HL-60/S4 treated with phorbol 12-myristate 13-acetate at 8.2 ng/mL for 4 days and 3 days (cell line): ENCODE measurements around the gene PTPRN2.
"Not testable (repeated sequence)": the region's sequence is repeated elsewhere in the genome, so short reads cannot be mapped to it uniquely, and the experiment has no call there.

ENCODE experiments used
- in situ Hi-C: fragments of 300-500 bp; cut with MboI; formaldehyde crosslinking; loops from 2 replicates; pipeline ENCODE4 v1.15.0; 2022; ENCODE audit warnings: low sequenced_read_pairs

Gene PTPRN2

GRCh38 chr7:158587162-158588084 lies at the start of gene PTPRN2:
Gene PTPRN2 (minus strand): TSS chr7:158587823.
- in situ Hi-C loops = no loop called here

DNA sequence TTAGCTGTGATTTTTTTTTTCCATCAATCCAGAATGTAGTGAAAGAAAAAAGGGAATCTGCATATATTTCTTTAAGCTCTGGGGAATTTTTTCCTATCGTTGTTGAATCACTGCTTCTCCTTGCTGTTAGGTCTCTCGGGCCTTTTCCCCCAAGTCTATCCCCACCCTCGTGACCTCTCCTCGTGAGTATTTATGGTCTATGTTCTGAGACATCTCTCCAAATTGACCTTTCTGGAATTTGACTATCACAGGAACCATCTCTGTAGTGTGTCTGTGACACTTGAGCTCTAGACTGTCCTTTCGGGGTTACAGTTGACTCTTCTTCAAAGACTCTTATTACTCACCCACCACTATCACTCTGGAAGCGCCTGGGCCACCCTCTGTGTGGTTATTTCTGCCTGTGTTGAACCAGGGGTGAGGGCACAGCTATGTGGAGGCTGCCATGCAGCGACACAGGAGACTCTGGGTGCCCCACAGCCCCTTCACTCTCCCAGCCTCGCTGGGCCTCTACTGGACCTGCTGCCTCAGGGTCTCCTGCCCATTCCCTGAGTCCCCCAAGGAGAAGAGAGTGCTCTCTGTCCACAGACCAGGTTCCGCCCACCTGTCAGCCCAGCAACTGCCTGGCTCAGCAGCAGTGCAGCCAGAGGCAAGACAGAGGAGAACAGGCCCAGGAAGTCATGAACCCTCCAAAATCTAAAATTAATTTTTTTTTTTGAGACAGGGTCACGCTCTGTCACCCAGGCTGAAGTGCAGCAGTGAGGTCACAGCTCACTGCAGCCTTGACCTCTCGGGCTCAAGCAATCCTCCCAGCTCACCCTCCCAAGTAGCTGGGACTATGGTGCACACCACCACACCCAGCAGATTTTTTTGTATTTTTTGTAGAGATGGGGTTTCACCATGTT lies 45.7 kb upstream of the PTPRN2 start:
- in situ Hi-C loops = no loop called here

GRCh38 chr7:158631574-158632195 lies 44.1 kb upstream of the PTPRN2 start:
- in situ Hi-C loops = no loop called here

GRCh38 chr7:158626289-158626688 lies 38.7 kb upstream of the PTPRN2 start:
- in situ Hi-C loops = not testable (repeated sequence)

- in situ Hi-C loops = no loop called here
These were observed 35.6 kb upstream of the PTPRN2 start for GRCh38 chr7:158623241-158623640.

DNA sequence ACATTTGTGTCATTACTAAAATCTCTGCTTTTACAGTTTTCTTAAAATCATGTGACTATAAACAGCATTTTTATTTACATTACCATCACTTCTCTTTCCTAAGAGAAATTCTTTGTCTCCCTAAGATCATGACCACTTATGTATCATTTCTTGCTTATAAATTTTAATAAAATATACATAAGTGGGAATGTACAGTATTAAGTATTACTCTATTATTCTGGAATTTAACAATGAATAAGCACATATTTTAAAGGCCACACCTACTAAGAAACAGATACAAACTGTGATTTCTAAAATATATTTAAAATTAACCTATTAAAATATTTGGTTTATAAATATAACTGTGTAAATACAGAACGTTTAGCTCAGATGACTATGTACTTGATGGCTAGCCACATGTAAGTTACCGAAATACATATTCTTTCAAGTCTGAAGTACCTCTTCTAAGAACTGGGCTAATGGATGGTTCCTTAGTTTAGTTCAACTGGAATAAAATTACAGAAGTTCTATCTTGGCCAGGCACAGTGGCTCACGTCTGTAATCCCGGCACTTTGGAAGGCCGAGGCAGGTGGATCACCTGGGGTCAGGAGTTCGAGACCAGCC lies 33.3 kb upstream of the PTPRN2 start:
- in situ Hi-C loops = no loop called here

- in situ Hi-C loops = no loop called here
These were observed 32.8 kb upstream of the PTPRN2 start for GRCh38 chr7:158620418-158620817.

DNA sequence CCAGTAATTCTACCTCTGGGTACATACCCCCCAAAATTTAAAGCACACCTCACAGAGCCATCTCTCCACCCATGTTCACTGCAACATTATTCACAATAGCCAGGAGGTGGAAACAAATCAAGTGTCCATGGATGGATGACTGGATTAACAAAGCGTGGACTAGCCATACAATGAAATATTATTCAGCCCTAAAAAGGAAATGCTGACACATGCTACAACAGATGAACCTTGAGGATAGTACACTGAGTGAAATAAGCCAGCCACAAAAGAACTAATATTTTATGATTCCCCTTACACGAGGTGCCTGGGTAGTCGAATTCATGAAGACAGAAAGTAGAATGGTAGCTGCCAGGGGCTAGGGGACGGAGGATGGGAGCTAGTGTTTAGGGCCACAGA lies 31.1 kb upstream of the PTPRN2 start:
- in situ Hi-C loops = no loop called here

DNA sequence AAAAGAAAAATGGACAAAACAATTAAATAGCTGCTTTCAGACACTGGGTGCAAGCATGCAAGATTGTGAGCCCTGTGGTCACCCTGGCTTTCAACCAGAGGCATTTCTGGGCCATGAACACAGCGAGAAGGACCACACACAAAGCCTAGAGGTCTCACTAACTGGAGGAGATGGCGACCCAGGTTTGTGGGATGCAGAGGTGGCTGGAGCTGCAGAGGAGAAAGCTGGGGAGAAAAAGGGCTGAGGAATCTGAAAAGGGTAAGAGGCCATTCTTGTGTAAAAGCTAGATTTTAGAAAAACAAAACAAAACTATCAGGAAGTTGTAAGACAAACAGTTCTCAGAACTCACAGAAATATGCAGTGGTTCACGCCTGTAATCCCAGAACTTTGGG lies 30.1 kb upstream of the PTPRN2 start:
- in situ Hi-C loops = no loop called here

GRCh38 chr7:158616050-158616449 lies 28.4 kb upstream of the PTPRN2 start:
- in situ Hi-C loops = no loop called here

DNA sequence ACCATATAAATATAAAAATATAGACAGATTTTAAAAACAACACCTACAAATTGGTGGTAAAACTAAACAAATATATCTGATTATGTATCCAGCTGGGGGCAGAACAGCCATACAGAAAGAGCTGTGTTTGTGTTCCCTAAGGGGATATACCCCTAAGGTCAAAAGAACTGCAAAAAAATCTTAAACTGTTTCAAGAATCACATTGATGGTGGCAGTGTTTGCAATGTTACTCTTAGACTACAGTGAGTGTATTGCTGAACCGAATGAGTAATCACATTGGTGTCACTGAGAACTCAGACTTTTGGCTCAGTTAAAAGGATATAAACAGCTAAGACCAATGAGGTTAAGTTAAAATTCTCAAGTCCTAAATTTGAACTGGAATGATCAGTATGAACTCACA lies 27.1 kb upstream of the PTPRN2 start:
- in situ Hi-C loops = no loop called here

GRCh38 chr7:158613481-158613880 lies 25.9 kb upstream of the PTPRN2 start:
- in situ Hi-C loops = no loop called here

DNA sequence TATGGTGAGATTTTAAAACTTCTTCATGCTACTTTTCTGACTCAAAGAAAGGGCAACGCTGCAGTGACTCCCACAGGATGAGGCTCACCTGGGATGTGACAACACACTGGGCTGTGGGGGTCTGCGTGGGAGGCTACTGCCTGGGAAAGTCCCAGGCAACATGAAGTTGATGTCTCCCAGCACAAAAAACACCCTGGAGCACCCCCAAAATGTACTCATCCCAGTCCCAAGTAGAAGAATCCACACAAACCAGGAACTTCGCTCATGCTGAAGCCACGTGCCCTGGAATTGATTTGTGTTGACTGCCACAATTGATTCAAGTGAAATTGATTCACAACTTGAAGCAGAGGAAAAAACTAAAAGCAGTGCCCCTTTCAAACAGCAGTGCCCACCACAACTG lies 24.9 kb upstream of the PTPRN2 start:
- in situ Hi-C loops = no loop called here

GRCh38 chr7:158611541-158611940 lies 23.9 kb upstream of the PTPRN2 start:
- in situ Hi-C loops = no loop called here

GRCh38 chr7:158609313-158609974 lies 21.8 kb upstream of the PTPRN2 start:
- in situ Hi-C loops = no loop called here

GRCh38 chr7:158607563-158607962 lies 19.9 kb upstream of the PTPRN2 start:
- in situ Hi-C loops = no loop called here

DNA sequence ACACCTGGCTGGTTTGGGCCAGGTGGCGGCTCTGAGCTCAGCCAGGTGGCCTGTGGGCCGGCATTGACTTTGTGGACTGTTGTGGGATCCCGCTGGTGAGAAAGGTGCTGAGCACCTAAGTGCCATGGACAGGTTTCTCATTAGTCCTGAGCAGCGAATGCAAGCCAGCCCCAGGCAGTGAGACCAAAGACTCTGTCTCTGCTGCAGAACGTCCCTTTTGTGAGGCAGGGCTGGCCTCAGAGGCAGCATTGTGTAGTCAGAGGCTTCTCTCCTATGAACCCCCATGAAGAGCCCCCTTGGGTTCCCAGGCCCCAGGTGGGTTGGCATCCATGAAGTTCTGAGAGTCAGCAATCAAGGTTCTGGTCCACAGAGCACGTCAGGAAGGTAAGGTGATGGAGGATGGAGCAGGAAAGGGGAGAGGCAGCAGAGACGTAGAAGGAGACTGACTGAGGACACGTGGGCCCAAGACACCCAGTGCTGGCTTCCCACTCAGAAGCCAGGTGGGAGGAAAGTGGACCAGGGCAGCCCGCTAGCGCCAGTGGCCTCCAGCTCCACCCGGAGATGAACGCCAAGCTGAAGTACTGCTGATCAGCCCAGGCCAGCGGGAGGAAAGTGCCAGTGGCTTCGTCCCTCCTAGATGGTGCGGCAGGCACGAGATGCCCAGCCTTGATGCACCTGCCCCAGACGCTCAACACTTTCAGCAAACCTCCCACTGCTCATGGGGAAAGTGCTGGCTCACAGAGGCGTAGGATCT lies 19.2 kb upstream of the PTPRN2 start:
- in situ Hi-C loops = no loop called here

DNA sequence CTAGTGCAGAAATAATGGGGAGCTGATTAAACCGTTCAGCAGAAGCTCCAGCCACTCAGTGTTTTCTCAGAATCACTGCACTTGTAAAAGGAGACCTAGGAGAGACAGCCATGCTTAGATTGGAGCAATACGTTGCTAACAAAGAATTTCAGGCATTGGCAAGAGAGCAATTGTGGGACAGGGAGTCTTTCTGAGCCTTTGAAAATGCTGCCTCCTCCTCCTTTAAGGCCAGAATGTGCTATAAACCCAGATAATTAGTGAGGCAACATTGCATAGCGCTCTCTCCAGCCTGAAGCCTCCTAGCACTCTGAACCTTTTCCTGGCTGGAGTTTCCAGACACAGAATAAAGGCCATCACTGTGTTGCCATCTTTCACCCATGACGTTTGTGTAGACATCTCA lies 18.5 kb upstream of the PTPRN2 start:
- in situ Hi-C loops = no loop called here
